Uterus (tissue), 4 donors: ENCODE measurements around the gene ADORA1. TPM values are rescaled to one million over a fixed set of nuclear protein-coding genes. Genes with fewer than 3 reads are reported as not detected.

ENCODE experiments used
- DNase-seq, 2 donors: peaks; one replicate each; pipeline ENCODE4 v3.0.0-alpha.2; 2019 to 2020
- H3K27ac ChIP-seq, 2 donors: fragments of 200-600 bp; sonication (generic); 1 replicate in 1 of 2; 2 replicates in 1 of 2; pipeline ENCODE4 v1.5.1; 2016 to 2018
- H3K27me3 ChIP-seq, 2 donors: fragments of 200-600 bp; sonication (generic); one replicate each; pipeline ENCODE4 v1.5.1; 2018 to 2019; ENCODE audit warnings: control low read depth in 1 of 2
- H3K36me3 ChIP-seq, 2 donors: fragments of 200-600 bp; sonication (generic); one replicate each; pipeline ENCODE4 v1.5.1; 2019; ENCODE audit warnings: control low read depth in 1 of 2
- H3K4me1 ChIP-seq, 2 donors: fragments of 200-600 bp; sonication (generic); one replicate each; pipeline ENCODE4 v1.5.1; 2018 to 2019; ENCODE audit warnings: control low read depth in 1 of 2
- H3K4me3 ChIP-seq, 2 donors: fragments of 200-600 bp; sonication (generic); 1 replicate in 1 of 2; 2 replicates in 1 of 2; pipeline ENCODE4 v1.5.1; 2018 to 2019; ENCODE audit warnings: mild to moderate bottlenecking in 1 of 2
- H3K9me3 ChIP-seq, 2 donors: fragments of 200-600 bp; sonication (generic); one replicate each; pipeline ENCODE4 v1.5.1; 2019; ENCODE audit warnings: control low read depth in 1 of 2
- POLR2A ChIP-seq, 2 donors: fragments of 450-650 bp; IDR thresholded peaks; one replicate each; pipeline ENCODE4 v1.6.1; 2016; ENCODE audit warnings: antibody characterized with exemption in 2 of 2, mild to moderate bottlenecking in 1 of 2, moderate library complexity in 1 of 2
- intact Hi-C: fragments of 100-400 bp; cut with DNase I; formaldehyde crosslinking; loops from one replicate; pipeline ENCODE4 v1.15.1; 2023; ENCODE audit warnings: low total_unique reads
- total RNA-seq, 4 donors: library from RNA; depleted of rRNA in 3 of 4; stranded (reverse); fragments of >200 nt in 3 of 4; gene quantifications; one replicate each; pipeline versions ENCODE4 v1.1.0 to v1.2.4, GENCODE V29; 2014 to 2023
- TF ChIP-seq, protein P1 (sequence below), 4 experiments: fragments of 200-600 bp in 2 of 4; fragments of 450-650 bp in 2 of 4; sonication (generic) in 2 of 4; IDR thresholded peaks; one replicate each; pipeline ENCODE4 v1.5.1; 2016 to 2019; ENCODE audit warnings: antibody characterized with exemption in 4 of 4, mild to moderate bottlenecking in 2 of 4, moderate library complexity in 1 of 4
- donor health status: DM: yes; HTN: yes; CAD: no.

The ADORA1 gene
- total RNA-seq, 4 donors from 2014 or later, result 3.0 TPM; not detected in 2

DNA sequence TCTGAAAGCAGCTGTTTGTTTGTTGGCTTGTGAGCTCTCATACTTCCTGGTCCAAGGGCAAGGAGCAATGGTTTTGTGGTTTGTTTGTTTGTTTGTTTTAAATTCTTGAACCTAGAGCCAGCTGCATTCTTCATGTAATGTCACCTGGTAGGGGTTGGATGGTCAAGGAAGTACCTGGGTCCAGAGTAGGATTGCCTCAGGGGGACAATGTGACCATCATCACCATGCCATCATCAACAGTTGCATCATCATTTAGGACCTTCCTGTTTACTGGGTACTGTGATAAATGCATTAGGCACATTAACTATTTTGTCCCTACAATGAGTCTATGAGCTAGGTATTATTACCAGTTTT is 27.0 kb upstream of the ADORA1 start:
- Histone ChIP-seq H3K27ac (no peak overlapping the region), H3K27me3 (no peaks in the 10 kb centered on the region), H3K36me3 (no peaks in the 10 kb centered on the region), H3K4me3 (no peak overlapping the region), H3K4me1 (no peaks in the 10 kb centered on the region), H3K9me3 (no peaks in the 10 kb centered on the region)
- intact Hi-C loops, result no loop called here
- DNase-seq, result no peak
- TF ChIP-seq, protein P1, sequence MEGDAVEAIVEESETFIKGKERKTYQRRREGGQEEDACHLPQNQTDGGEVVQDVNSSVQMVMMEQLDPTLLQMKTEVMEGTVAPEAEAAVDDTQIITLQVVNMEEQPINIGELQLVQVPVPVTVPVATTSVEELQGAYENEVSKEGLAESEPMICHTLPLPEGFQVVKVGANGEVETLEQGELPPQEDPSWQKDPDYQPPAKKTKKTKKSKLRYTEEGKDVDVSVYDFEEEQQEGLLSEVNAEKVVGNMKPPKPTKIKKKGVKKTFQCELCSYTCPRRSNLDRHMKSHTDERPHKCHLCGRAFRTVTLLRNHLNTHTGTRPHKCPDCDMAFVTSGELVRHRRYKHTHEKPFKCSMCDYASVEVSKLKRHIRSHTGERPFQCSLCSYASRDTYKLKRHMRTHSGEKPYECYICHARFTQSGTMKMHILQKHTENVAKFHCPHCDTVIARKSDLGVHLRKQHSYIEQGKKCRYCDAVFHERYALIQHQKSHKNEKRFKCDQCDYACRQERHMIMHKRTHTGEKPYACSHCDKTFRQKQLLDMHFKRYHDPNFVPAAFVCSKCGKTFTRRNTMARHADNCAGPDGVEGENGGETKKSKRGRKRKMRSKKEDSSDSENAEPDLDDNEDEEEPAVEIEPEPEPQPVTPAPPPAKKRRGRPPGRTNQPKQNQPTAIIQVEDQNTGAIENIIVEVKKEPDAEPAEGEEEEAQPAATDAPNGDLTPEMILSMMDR (IDR thresholded peaks at IDR 0.05), result no peak
- TF ChIP-seq POLR2A (IDR thresholded peaks at IDR 0.05), result no peak

DNA sequence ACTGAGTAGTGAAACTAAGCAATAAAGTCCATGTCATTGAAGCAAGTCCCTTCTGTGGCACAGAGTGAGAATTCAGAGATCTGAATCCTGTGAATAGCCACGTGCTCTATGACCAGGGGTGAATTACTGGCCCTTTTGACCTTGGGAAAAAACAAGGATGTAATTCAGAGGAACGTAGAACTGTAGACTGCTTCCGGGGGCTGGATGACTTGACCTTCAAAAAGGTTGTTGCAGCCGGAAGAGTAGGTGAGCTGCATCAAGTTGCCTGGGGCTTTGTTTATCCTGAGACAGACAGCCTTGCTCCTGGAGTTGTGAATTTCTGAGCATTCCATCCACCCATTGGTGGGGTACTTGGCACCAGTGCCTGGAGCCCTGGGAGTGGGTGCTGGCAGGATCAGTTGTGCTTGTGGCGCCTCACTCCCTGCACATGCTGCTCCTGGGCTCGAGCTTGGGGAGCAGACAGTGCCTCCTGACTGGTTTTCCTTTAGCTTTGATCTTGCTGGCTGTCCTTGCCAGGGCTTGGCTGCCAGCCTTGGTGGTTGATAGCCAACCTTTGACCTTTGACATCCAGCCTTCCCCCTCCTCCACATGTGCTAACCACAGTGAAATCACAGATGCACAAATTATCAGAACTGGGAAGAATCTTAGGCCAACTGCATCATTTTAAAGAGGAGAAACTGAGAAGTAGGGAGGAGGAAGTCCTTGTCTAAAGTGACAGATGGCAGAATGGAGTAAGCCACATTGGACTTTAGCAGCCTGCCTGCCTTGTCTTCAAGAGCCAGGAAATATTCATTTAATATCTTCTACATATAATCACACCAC is 25.5 kb upstream of the ADORA1 start:
- intact Hi-C loops, result no loop called here
- no peak for TF ChIP-seq POLR2A (IDR thresholded peaks at IDR 0.05)
- TF ChIP-seq, protein P1 (IDR thresholded peaks at IDR 0.05), result no peak
- Histone ChIP-seq H3K36me3 (no peaks in the 10 kb centered on the region), H3K27me3 (no peaks in the 10 kb centered on the region), H3K9me3 (no peaks in the 10 kb centered on the region), H3K27ac (no peak overlapping the region), H3K4me3 (no peak overlapping the region), H3K4me1 (no peaks in the 10 kb centered on the region)
- no peak for DNase-seq

DNA sequence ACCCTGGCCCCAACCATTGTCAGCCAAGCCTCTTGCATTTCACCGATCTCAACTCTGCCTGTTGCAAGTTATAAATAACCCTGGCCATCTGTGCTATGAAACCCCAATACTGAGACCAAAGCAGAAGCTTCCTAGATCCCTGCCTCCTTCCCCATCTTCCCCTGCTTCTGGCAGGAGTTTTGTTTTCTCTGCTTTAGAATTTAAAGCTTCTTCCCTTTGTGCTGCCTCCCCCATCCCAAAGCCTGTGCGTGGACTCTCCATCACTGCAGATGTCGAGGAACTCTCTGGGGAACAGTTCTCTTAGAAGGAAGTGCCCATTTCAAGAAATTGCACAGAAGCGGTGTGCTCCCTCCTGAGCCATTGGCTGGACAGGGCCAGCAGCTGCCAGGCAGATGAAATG is 24.3 kb upstream of the ADORA1 start:
- TF ChIP-seq, protein P1 (IDR thresholded peaks at IDR 0.05), result no peak
- Histone ChIP-seq H3K27me3 (no peaks in the 10 kb centered on the region), H3K4me1 (no peaks in the 10 kb centered on the region), H3K27ac (no peak overlapping the region), H3K36me3 (no peaks in the 10 kb centered on the region), H3K9me3 (no peaks in the 10 kb centered on the region), H3K4me3 (no peak overlapping the region)
- intact Hi-C loops, result no loop called here
- no peak for DNase-seq

DNA sequence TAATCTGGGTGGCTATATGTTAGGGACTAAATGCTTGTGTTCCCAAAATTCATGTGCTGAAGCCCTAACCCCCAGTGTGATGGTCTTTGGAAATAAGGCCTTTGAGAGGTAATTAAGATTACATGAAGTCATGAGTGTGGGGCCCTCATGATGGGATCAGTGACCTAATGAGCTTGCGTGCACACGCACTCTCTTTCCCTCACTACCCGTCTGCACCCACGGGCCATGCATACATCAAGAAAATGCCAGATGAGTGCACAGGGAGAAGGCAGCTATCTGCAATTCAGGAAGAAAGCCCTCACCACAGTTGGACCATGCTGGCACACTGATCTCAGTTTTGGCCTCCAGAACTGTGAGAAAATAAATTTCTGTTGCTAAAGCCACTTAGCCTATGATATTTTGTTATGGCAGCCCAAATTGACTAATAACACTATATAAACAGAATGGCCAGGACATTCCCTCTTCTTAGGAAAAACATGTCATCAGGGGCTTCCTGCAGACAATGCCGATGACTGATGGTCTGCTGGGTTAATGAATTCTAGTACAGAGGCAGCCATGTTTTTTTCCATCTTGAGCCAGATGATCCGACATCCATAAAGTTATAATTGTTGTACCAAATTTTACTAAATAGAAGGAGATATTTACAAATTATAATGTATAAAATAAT is 23.6 kb upstream of the ADORA1 start:
- TF ChIP-seq POLR2A (IDR thresholded peaks at IDR 0.05), result no peak
- TF ChIP-seq, protein P1 (IDR thresholded peaks at IDR 0.05), result no peak
- Histone ChIP-seq H3K27me3 (no peaks in the 10 kb centered on the region), H3K27ac (no peak overlapping the region), H3K4me3 (no peak overlapping the region), H3K36me3 (no peaks in the 10 kb centered on the region), H3K9me3 (no peaks in the 10 kb centered on the region), H3K4me1 (no peaks in the 10 kb centered on the region)
- no peak for DNase-seq
- intact Hi-C loops, result no loop called here

DNA sequence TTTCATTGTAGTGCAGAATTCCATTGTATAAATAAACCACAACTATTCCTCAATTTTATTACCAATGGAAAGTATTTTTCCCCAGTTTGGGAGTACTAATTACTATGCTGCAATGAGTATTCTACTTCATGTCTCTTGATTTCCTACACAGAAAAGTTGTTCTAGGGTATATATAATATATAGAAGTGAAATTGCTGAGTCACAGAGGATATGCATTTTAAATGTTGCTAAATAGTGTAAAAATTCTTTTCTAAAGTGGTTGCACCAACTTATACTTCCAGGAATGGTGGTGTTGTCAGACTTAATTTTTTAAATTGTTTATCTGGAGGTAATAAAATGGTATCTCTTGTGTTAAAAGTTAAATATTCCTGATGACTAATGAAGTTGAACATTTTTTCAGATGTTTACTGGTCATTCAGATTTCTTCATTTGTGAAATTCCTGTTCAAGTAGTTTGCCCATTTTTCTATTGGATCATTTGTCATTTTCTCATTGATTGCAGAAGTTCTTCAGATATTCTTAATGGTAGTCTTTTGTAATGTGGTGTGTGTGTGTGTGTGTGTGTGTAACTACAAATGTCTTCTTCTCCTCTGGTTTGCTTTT is 22.6 kb upstream of the ADORA1 start:
- Histone ChIP-seq H3K9me3 (no peaks in the 10 kb centered on the region), H3K4me1 (no peaks in the 10 kb centered on the region), H3K27ac (no peak overlapping the region), H3K36me3 (no peaks in the 10 kb centered on the region), H3K27me3 (no peaks in the 10 kb centered on the region), H3K4me3 (no peak overlapping the region)
- no peak for TF ChIP-seq POLR2A (IDR thresholded peaks at IDR 0.05)
- TF ChIP-seq, protein P1 (IDR thresholded peaks at IDR 0.05), result no peak
- intact Hi-C loops, result no loop called here
- DNase-seq, result no peak
